Lung (tissue), 12 donors: ENCODE results near the gene ATP9A. TPM values are rescaled to one million over a fixed set of nuclear protein-coding genes. Genes with fewer than 3 reads are reported as not detected.

Experiments
- ATAC-seq: fragments of 200-7000 bp; cut with Tn5 transposase; one replicate; pipeline ENCODE4 v1.9.1; 2020; ENCODE audit warnings: moderate number of reproducible peaks; ENCODE audit not compliant: insufficient read depth, low FRiP score
- DNase-seq, 3 donors: peaks; one replicate each; pipeline ENCODE4 v3.0.0-alpha.2; 2013 to 2017
- H3K27ac ChIP-seq, 2 donors: one replicate each; pipeline ENCODE4 v1.5.1; 2013; ENCODE audit warnings: mild to moderate bottlenecking in 2 of 2, moderate library complexity in 2 of 2, control low read depth in 1 of 2, inconsistent platforms in 1 of 2, low read depth in 1 of 2, low read length in 1 of 2
- H3K27me3 ChIP-seq, 3 donors: one replicate each; pipeline ENCODE4 v1.5.1; 2013; ENCODE audit warnings: low read length in 2 of 3; ENCODE audit not compliant: control insufficient read depth in 3 of 3, insufficient read depth in 3 of 3
- H3K36me3 ChIP-seq, 4 donors: one replicate each; pipeline ENCODE4 v1.5.1; 2013; ENCODE audit warnings: low read length in 4 of 4, mild to moderate bottlenecking in 1 of 4, moderate library complexity in 1 of 4; ENCODE audit not compliant: control insufficient read depth in 4 of 4, insufficient read depth in 4 of 4
- H3K4me1 ChIP-seq, 5 donors: one replicate each; pipeline ENCODE4 v1.5.1; 2013; ENCODE audit warnings: low read length in 5 of 5, mild to moderate bottlenecking in 2 of 5, moderate library complexity in 1 of 5; ENCODE audit not compliant: control insufficient read depth in 5 of 5, insufficient read depth in 5 of 5
- H3K4me3 ChIP-seq: one replicate; pipeline ENCODE4 v1.5.1; 2013; ENCODE audit warnings: mild to moderate bottlenecking, control low read depth, moderate library complexity
- H3K9ac ChIP-seq, 2 donors: one replicate each; pipeline ENCODE4 v1.5.1; 2013; ENCODE audit warnings: low read length in 2 of 2, control low read depth in 1 of 2; ENCODE audit not compliant: insufficient read depth in 1 of 2
- H3K9me3 ChIP-seq, 4 donors: one replicate each; pipeline ENCODE4 v1.5.1; 2013; ENCODE audit warnings: low read length in 3 of 4, mild to moderate bottlenecking in 1 of 4, moderate library complexity in 1 of 4; ENCODE audit not compliant: control insufficient read depth in 4 of 4, insufficient read depth in 3 of 4
- WGBS, 2 donors: extraction: QIAGEN DNeasy Blood & Tissue Kit; methylation state at CpG; one replicate each; pipeline ENCODE4 v1.1.7; 2013; 5-methylcytosine and 5-hydroxymethylcytosine counted together
- polyA plus RNA-seq, 2 donors: library from polyadenylated mRNA; stranded (reverse); fragments of 200-250 nt; gene quantifications; one replicate each; pipeline ENCODE4 v1.2.1, GENCODE V29; 2013
- total RNA-seq, 2 donors: library from RNA; depleted of rRNA in 1 of 2; stranded (reverse); fragments of >200 nt in 1 of 2; gene quantifications; one replicate each; pipeline ENCODE4 v1.2.1, GENCODE V29; 2014 to 2021
- TF ChIP-seq, protein P1 (sequence below): IDR thresholded peaks from 2 replicates; pipeline ENCODE4 v1.5.1; 2012; ENCODE audit warnings: mild to moderate bottlenecking; ENCODE audit errors: control extremely low read depth, extremely low read depth
- donor health status: control.
- donor health status: control.
- donor health status: Bipolar disorder and iron deficiency.
- donor health status: healthy.
- donor health status: DM: yes; HTN: yes; CAD: no.

Gene ATP9A
- total and polyA plus RNA-seq, 4 donors, result 3.3 to 43.6 (median 14.9) TPM

DNA sequence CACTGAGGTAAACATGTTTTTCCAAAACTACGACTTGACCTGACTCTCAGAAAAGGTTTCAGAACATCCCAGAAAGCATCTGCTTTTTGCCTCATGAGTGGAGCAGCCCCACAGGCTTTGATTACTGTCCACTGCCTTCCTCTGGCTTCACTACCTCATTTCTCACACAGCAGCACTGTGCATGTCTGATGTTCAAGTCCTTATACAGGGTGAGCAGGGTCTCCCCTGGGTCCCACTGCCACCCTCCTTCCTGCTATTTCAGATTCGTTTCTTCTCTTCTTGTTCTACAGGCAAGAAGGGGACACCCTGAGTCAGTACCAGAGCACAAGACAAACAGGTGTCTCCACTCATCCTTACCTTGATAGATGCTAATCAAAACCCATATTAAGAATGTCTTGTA, 161.0 kb downstream of the ATP9A start:
- no peak for ATAC-seq
- Histone ChIP-seq H3K4me3 (no peak overlapping the region), H3K9me3 (no peaks in the 10 kb centered on the region), H3K27ac (no peak overlapping the region), H3K9ac (no peak overlapping the region), H3K36me3 (peaks cover 6 to 33% (median 22%) of the 10 kb centered on the region in 4 donors), H3K27me3 (no peaks in the 10 kb centered on the region), H3K4me1 (no peaks in the 10 kb centered on the region)
- no peak for DNase-seq
- 87 to 96% methylated on average over 1 of the region's 2 CpGs for WGBS, 2 donors
- TF ChIP-seq, protein P1, sequence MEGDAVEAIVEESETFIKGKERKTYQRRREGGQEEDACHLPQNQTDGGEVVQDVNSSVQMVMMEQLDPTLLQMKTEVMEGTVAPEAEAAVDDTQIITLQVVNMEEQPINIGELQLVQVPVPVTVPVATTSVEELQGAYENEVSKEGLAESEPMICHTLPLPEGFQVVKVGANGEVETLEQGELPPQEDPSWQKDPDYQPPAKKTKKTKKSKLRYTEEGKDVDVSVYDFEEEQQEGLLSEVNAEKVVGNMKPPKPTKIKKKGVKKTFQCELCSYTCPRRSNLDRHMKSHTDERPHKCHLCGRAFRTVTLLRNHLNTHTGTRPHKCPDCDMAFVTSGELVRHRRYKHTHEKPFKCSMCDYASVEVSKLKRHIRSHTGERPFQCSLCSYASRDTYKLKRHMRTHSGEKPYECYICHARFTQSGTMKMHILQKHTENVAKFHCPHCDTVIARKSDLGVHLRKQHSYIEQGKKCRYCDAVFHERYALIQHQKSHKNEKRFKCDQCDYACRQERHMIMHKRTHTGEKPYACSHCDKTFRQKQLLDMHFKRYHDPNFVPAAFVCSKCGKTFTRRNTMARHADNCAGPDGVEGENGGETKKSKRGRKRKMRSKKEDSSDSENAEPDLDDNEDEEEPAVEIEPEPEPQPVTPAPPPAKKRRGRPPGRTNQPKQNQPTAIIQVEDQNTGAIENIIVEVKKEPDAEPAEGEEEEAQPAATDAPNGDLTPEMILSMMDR, result no peak

DNA sequence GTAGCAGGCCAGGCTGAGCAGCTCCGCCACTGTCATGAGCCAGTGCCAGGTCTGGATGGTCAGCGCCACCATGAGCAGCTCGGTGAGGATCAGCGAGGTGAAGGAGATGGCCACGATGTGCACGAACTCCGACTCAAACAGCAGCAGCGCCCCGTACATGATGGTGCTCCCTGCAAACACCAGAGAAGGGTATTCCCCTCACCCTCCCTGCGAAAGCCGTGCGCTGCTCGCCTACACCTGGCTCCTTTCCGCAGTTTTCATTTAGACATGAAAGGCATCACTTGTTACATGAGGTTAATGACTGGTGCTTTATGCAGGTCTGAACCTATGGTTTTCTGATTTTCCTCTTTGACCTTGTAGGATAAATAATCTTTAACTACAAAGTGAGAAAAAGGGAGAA, 163.3 kb downstream of the ATP9A start:
- H3K9me3 ChIP-seq, result no peaks in the 10 kb centered on the region
- H3K9ac ChIP-seq, result no peak overlapping the region
- H3K27ac ChIP-seq, result no peak overlapping the region
- peaks cover 6 to 34% (median 24%) of the 10 kb centered on the region in 4 donors for H3K36me3 ChIP-seq
- ATAC-seq (no peak), DNase-seq (no peak)
- TF ChIP-seq, protein P1, result no peak
- no peaks in the 10 kb centered on the region for H3K4me1 ChIP-seq
- H3K4me3 ChIP-seq, result no peak overlapping the region
- no peaks in the 10 kb centered on the region for H3K27me3 ChIP-seq
- WGBS, 2 donors, result 97 to 98% methylated on average over 14 of the region's 14 CpGs

DNA sequence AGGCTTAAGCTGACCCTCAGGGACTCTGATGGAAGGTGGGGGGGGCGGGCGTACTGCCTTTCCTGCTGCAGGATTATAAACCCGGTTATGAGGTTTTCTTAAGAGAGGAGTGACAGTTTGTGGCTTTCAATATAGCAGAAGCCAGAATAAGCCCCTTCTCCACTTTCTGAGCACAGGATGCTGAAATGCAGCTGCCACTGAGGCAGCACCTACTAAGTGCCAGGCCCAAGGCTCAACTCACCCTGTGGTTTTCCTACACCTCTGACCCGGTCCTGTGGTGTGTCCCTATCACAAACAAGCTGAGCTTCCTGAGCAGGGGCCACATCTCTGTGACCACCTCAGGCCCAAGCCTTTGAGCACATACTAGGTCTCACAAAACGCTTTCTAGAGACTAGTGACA, 166.1 kb downstream of the ATP9A start:
- WGBS, 2 donors, result 81 to 93% methylated on average over 5 of the region's 5 CpGs
- ATAC-seq (no peak), DNase-seq (no peak)
- Histone ChIP-seq H3K9me3 (no peaks in the 10 kb centered on the region), H3K4me1 (no peaks in the 10 kb centered on the region), H3K27me3 (no peaks in the 10 kb centered on the region), H3K9ac (no peak overlapping the region), H3K27ac (no peak overlapping the region), H3K4me3 (no peak overlapping the region), H3K36me3 (peaks cover 5 to 35% (median 19%) of the 10 kb centered on the region in 4 donors)
- TF ChIP-seq, protein P1, result no peak

DNA sequence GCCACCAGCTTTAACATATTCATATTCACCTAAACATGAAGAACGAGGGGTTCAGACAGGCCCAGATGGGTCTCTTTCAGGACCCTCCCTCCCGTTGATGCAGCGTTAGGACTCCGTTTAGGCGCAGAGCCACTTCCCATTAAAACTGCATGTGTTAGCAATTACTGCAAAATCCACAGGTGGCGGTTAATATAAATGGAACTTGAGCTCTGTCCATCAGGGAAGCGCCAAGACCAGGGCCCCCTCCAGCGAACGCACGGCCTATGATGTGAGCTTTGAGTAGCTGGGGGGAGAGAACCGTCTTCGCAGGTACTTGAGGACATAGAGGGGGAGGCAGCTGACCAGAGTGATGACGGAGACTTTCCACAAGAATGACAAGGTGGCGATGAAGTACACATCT, 167.2 kb downstream of the ATP9A start:
- no peak overlapping the region for H3K27ac ChIP-seq
- ATAC-seq (no peak), DNase-seq (no peak)
- no peaks in the 10 kb centered on the region for H3K9me3 ChIP-seq
- TF ChIP-seq, protein P1, result no peak
- H3K36me3 ChIP-seq, result peaks cover 3 to 31% (median 18%) of the 10 kb centered on the region in 4 donors
- H3K27me3 ChIP-seq, result no peaks in the 10 kb centered on the region
- no peak overlapping the region for H3K9ac ChIP-seq
- 90 to 91% methylated on average over 14 of the region's 14 CpGs for WGBS, 2 donors
- H3K4me1 ChIP-seq, result peaks cover 0 to 5% (median 0%) of the 10 kb centered on the region in 5 donors
- H3K4me3 ChIP-seq, result no peak overlapping the region
